MM.1S (cell line): Measurements from ENCODE around the gene LRRC27.

Experiments
- EZH2phosphoT487 ChIP-seq: fragments of 300-600 bp; sonication (generic); IDR thresholded peaks from 2 replicates; pipeline ENCODE4 v1.6.1; 2018; ENCODE audit warnings: antibody characterized with exemption, low read length
- TF ChIP-seq, protein P1 (sequence below): fragments of 300-600 bp; sonication (generic); IDR thresholded peaks from 2 replicates; pipeline ENCODE4 v1.5.1; 2016; ENCODE audit warnings: antibody characterized with exemption, low read length, mixed read lengths

DNA sequence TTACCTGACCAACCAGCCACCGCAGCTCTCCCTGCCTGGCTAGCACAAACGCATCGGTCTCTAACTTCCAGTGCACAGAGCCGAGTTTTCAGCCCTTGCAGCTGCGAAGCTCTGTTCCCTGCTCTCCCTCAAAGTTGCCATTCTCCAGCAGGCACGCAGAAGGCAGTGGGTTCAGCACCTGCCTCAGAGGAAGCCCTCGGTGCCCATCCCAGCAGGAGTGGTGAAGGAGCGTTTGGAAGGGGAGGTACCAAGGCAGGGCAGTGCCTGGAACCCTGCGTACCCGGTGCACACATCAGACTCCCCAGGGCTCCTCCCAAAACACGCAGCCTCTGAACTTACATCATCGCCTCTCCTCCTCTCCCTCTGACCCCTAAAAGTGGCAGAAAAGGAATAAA lies 22.5 kb upstream of the LRRC27 start:
- TF ChIP-seq, protein P1, sequence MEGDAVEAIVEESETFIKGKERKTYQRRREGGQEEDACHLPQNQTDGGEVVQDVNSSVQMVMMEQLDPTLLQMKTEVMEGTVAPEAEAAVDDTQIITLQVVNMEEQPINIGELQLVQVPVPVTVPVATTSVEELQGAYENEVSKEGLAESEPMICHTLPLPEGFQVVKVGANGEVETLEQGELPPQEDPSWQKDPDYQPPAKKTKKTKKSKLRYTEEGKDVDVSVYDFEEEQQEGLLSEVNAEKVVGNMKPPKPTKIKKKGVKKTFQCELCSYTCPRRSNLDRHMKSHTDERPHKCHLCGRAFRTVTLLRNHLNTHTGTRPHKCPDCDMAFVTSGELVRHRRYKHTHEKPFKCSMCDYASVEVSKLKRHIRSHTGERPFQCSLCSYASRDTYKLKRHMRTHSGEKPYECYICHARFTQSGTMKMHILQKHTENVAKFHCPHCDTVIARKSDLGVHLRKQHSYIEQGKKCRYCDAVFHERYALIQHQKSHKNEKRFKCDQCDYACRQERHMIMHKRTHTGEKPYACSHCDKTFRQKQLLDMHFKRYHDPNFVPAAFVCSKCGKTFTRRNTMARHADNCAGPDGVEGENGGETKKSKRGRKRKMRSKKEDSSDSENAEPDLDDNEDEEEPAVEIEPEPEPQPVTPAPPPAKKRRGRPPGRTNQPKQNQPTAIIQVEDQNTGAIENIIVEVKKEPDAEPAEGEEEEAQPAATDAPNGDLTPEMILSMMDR: no peak
- no peak for TF ChIP-seq EZH2phosphoT487
